Ascending aorta (tissue), 2 donors: ENCODE measurements around the gene ANK3. TPM values are rescaled to one million over a fixed set of nuclear protein-coding genes. Genes with fewer than 3 reads are reported as not detected.
A peak's percentile ranks its signal among the peaks of the same experiment; 100 is the strongest.

Experiments
- DNase-seq, 2 donors: peaks; one replicate each; pipeline ENCODE4 v3.0.0-alpha.2; 2019; ENCODE audit warnings: low spot score in 2 of 2
- H3K27ac ChIP-seq, 2 donors: fragments of 200-600 bp; sonication (generic); one replicate each; pipeline ENCODE4 v1.5.1; 2016 to 2017; ENCODE audit warnings: mild to moderate bottlenecking in 1 of 2
- H3K27me3 ChIP-seq: fragments of 200-600 bp; sonication (generic); one replicate; pipeline ENCODE4 v1.5.1; 2017
- H3K36me3 ChIP-seq, 2 donors: fragments of 200-600 bp; sonication (generic); one replicate each; pipeline ENCODE4 v1.5.1; 2016
- H3K4me1 ChIP-seq, 2 donors: fragments of 200-600 bp; sonication (generic); one replicate each; pipeline ENCODE4 v1.5.1; 2016 to 2017; ENCODE audit warnings: mild to moderate bottlenecking in 1 of 2
- H3K4me3 ChIP-seq, 2 donors: fragments of 200-600 bp; sonication (generic); one replicate each; pipeline ENCODE4 v1.5.1; 2016 to 2017; ENCODE audit warnings: mild to moderate bottlenecking in 1 of 2
- H3K9me3 ChIP-seq, 2 donors: fragments of 200-600 bp; sonication (generic); one replicate each; pipeline ENCODE4 v1.5.1; 2016
- intact Hi-C: fragments of 100-400 bp; cut with DNase I; formaldehyde crosslinking; loops from one replicate; pipeline ENCODE4 v1.15.1; 2023
- total RNA-seq: library from RNA; depleted of rRNA; stranded (reverse); fragments of >200 nt; gene quantifications from one replicate; pipeline ENCODE4 v1.1.0, GENCODE V29; 2016
- TF ChIP-seq, protein P1 (sequence below), 3 experiments: fragments of 200-600 bp in 2 of 3; fragments of 450-650 bp in 1 of 3; sonication (generic) in 2 of 3; IDR thresholded peaks; one replicate each; pipeline ENCODE4 v1.5.1; 2016 to 2019; ENCODE audit warnings: antibody characterized with exemption in 3 of 3, mild to moderate bottlenecking in 1 of 3, moderate library complexity in 1 of 3

The ANK3 gene
- total RNA-seq, 1 donor from 2014 or later = 28.3 TPM

DNA sequence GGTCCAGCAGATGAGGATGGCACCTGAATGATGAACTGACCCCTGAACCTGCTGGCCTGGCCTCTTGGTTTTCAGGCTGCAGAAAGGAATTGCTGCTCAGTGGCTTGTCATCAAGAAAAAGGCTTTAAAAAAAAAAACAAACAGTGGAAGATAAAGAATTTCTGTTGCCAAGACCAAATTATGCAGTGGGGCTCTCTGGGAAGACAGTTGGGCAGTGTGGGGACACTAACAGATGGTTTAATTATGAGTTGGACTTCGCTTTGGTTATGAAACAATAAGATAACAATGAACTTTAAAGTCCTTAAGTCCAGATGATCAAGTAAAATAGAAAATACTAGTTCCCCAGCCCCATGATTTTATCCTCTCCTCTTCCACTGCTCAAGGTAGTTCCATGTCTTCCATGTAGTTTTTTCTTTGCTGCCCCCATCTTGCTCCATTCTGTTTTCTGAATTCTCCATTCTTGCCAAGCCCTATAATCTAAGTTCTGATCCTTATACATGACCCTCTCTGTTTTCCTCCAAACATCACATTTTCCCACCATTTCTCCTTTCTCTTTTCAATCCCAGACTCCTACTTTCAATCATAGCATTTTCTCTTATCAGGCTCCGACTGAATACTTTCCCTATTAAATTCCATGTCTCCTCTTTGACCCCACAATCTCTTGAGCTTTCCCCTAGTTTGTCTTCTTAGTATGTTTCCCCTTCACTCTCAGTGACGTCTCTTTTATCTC is 52.6 kb downstream of the ANK3 start:
- intact Hi-C loops = no loop called here
- no peak for DNase-seq
- Histone ChIP-seq H3K27ac (no peak overlapping the region), H3K4me3 (no peak overlapping the region), H3K9me3 (no peaks in the 10 kb centered on the region), H3K36me3 (no peaks in the 10 kb centered on the region), H3K4me1 (no peaks in the 10 kb centered on the region), H3K27me3 (no peaks in the 10 kb centered on the region)
- TF ChIP-seq, protein P1, sequence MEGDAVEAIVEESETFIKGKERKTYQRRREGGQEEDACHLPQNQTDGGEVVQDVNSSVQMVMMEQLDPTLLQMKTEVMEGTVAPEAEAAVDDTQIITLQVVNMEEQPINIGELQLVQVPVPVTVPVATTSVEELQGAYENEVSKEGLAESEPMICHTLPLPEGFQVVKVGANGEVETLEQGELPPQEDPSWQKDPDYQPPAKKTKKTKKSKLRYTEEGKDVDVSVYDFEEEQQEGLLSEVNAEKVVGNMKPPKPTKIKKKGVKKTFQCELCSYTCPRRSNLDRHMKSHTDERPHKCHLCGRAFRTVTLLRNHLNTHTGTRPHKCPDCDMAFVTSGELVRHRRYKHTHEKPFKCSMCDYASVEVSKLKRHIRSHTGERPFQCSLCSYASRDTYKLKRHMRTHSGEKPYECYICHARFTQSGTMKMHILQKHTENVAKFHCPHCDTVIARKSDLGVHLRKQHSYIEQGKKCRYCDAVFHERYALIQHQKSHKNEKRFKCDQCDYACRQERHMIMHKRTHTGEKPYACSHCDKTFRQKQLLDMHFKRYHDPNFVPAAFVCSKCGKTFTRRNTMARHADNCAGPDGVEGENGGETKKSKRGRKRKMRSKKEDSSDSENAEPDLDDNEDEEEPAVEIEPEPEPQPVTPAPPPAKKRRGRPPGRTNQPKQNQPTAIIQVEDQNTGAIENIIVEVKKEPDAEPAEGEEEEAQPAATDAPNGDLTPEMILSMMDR (IDR thresholded peaks at IDR 0.05) = no peak

DNA sequence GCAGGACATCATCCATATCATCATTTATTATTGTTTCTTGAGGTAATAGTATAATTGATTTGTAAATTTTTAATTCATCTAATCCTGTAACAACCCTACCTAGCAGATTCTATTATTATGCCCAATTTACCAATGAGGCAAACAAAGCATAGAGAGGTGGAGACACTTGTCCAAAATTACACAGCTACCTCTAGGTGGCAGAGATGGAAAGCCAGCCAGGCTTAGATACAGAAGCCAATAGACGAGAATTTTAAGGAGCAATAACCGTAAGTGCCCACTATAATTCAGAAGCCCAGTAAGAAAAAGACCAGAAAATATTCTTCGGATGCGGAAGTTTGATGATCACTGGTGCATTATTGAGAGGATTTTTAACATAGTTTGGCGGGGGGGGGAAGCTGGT is 54.0 kb downstream of the ANK3 start:
- Histone ChIP-seq H3K27ac (no peak overlapping the region), H3K27me3 (no peaks in the 10 kb centered on the region), H3K9me3 (no peaks in the 10 kb centered on the region), H3K4me1 (no peaks in the 10 kb centered on the region), H3K36me3 (no peaks in the 10 kb centered on the region), H3K4me3 (no peak overlapping the region)
- TF ChIP-seq, protein P1 (IDR thresholded peaks at IDR 0.05) = peak in 1 of 3 experiments; percentile 20
- DNase-seq = no peak
- intact Hi-C loops = no loop called here

DNA sequence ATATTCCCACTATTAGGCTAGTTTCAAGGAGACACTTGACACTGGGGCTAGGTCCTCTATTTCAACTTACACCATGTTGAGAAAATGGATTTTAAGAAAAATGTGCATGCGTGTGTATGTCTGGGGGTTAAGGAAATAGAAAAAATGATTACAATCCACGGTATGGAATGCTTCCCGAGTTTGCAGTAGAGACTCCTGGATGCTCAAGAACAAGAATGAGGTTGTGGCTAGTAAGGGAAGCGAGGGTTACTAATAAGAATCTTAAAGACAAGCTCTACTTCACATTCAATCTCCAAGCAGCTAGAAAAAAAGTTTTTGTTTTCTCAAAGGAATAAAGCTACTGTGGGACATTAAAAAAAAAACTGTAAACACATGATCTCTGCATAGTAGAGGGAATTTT is 54.7 kb downstream of the ANK3 start:
- Histone ChIP-seq H3K27ac (no peak overlapping the region), H3K27me3 (no peaks in the 10 kb centered on the region), H3K9me3 (no peaks in the 10 kb centered on the region), H3K36me3 (no peaks in the 10 kb centered on the region), H3K4me1 (no peaks in the 10 kb centered on the region), H3K4me3 (no peak overlapping the region)
- TF ChIP-seq, protein P1 (IDR thresholded peaks at IDR 0.05) = no peak
- DNase-seq = no peak
- intact Hi-C loops = no loop called here

DNA sequence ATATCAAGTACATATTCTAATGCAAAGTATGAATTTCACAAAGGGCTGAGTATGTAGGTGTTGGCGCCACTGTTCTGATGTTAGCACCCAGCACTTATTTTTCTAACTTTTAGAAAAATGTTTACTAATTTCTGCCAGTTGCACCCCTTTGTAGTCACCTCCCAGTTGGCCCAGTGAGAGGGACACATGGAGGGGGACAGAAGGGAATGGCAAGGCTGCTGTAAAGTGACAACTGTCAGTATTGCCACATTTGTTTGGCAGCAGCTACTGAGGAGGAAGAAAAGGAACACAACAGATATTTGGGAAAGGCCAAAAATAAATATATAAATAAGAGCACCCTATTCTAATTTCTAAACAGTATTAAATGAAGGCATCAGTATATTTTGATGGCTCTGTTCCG is 57.3 kb downstream of the ANK3 start:
- DNase-seq = no peak
- intact Hi-C loops = no loop called here
- Histone ChIP-seq H3K36me3 (no peaks in the 10 kb centered on the region), H3K4me3 (no peak overlapping the region), H3K27ac (no peak overlapping the region), H3K4me1 (no peaks in the 10 kb centered on the region), H3K27me3 (no peaks in the 10 kb centered on the region), H3K9me3 (no peaks in the 10 kb centered on the region)
- TF ChIP-seq, protein P1 (IDR thresholded peaks at IDR 0.05) = no peak

DNA sequence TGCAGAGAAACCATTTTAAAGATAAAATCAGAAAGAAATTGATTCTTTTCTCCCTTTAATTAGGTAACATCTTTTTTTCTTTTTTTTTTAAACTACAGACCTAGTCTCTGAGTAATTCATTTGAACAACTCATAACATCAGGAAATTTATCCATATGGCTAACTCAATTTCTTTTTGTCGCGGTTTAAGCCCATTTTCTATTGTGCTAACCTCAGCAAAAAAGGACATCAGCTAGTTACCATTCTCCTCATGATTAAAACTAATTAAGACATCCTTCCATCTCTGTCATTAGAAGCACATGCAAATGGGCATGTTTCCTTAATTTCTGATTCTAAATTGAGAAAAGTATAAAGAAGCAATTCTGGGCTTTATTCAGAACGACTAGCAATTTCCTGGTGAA is 57.8 kb downstream of the ANK3 start:
- Histone ChIP-seq H3K4me1 (no peaks in the 10 kb centered on the region), H3K27me3 (no peaks in the 10 kb centered on the region), H3K9me3 (no peaks in the 10 kb centered on the region), H3K36me3 (no peaks in the 10 kb centered on the region), H3K4me3 (no peak overlapping the region), H3K27ac (no peak overlapping the region)
- TF ChIP-seq, protein P1 (IDR thresholded peaks at IDR 0.05) = no peak
- DNase-seq = no peak
- intact Hi-C loops = no loop called here

DNA sequence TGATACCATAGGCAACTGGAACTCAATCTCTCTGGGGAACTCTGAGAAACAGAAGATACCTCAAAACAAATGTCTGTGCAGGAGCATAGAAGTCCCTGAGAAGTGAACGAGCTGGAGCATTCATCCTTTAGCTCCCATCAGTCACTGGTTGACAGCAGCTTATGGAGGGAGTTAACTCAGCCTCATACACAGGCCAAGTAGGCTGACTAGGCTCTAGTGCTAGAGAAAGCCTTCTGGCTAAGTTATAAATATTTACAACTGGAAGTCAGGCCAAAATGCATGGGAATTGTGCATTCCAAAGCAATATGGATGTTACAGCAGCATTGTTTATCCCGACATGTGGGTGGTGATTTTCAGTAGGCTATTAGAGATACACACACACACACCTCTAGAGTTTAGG is 66.5 kb downstream of the ANK3 start:
- Histone ChIP-seq H3K27ac (no peak overlapping the region), H3K36me3 (no peaks in the 10 kb centered on the region), H3K27me3 (no peaks in the 10 kb centered on the region), H3K9me3 (no peaks in the 10 kb centered on the region), H3K4me3 (no peak overlapping the region), H3K4me1 (no peaks in the 10 kb centered on the region)
- TF ChIP-seq, protein P1 (IDR thresholded peaks at IDR 0.05) = no peak
- intact Hi-C loops = no loop called here
- DNase-seq = no peak
